SK-N-MC (cell line): Measurements from ENCODE around the gene ULK4.

Experiments
- EZH2 ChIP-seq: fragments of 200-600 bp; sonication (generic); IDR thresholded peaks from one replicate; pipeline ENCODE4 v1.6.1; 2017; ENCODE audit warnings: antibody characterized with exemption
- POLR2AphosphoS5 ChIP-seq: IDR thresholded peaks from 2 replicates; pipeline ENCODE4 v1.6.1; 2012; ENCODE audit warnings: mild to moderate bottlenecking, low read depth, low read length, borderline replicate concordance

DNA sequence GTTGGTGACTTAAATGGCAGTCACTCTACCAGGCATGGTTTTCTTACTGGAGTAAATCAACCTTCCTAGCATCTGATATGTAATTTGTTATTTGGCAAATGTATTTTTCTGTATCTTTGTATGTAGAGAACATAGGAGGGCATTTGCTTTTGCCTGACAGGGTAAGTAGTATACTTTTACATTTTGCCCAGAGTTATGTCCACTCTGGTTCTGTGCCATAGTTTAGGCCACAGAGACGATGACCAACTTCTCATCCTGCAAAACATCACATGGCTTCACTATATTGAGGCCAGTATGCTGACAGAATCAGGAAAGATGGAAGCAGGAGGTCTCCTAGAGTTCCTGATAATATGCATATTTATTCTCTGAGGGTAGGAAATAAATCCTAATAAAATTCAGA, 23.1 kb upstream of the ULK4 start:
- TF ChIP-seq POLR2AphosphoS5 (no peak), EZH2 (no peak)
